Upper lobe of right lung (tissue), 1 donor: ENCODE measurements around the gene INPP4B. TPM values are rescaled to one million over a fixed set of nuclear protein-coding genes. Genes with fewer than 3 reads are reported as not detected.

Source experiments
- ATAC-seq: fragments of 200-7000 bp; cut with Tn5 transposase; one replicate; pipeline ENCODE4 v1.9.1; 2020; ENCODE audit warnings: mild to moderate bottlenecking, moderate library complexity
- DNase-seq: peaks from one replicate; pipeline ENCODE4 v3.0.0-alpha.2; 2020
- H3K27ac ChIP-seq: fragments of 200-600 bp; one replicate; pipeline ENCODE4 v1.8.0; 2022
- H3K27me3 ChIP-seq: fragments of 200-600 bp; one replicate; pipeline ENCODE4 v1.8.0; 2022; ENCODE audit warnings: mild to moderate bottlenecking
- H3K36me3 ChIP-seq: fragments of 200-600 bp; one replicate; pipeline ENCODE4 v1.8.0; 2022
- H3K4me1 ChIP-seq: fragments of 200-600 bp; one replicate; pipeline ENCODE4 v1.8.0; 2022
- H3K4me3 ChIP-seq: fragments of 200-600 bp; one replicate; pipeline ENCODE4 v1.8.0; 2022; ENCODE audit warnings: mild to moderate bottlenecking
- H3K9me3 ChIP-seq: fragments of 200-600 bp; one replicate; pipeline ENCODE4 v1.8.0; 2022
- CTCF ChIP-seq: fragments of 200-600 bp; IDR thresholded peaks from one replicate; pipeline ENCODE4 v1.8.0; 2022; ENCODE audit warnings: antibody characterized with exemption
- intact Hi-C: fragments of 100-400 bp; cut with DNase I; formaldehyde crosslinking; loops from one replicate; pipeline ENCODE4 v1.11.0; 2022
- total RNA-seq: library from RNA; stranded (reverse); fragmentation: NEBNext Ultra II Directional; extraction: Animal tissue kit (Norgen Biotek cat#: 25700); gene quantifications from one replicate; pipeline ENCODE4 v1.2.1, GENCODE V29; 2021
- donor health status: DM: no; HTN: yes; CAD: no; lungs with severe emphysema.

The INPP4B gene
- total RNA-seq, 1 donor from 2014 or later = 20.7 TPM

- Histone ChIP-seq H3K9me3 (no peaks in the 10 kb centered on the region), H3K36me3 (no peaks in the 10 kb centered on the region), H3K27ac (no peak overlapping the region), H3K27me3 (no peaks in the 10 kb centered on the region), H3K4me3 (no peak overlapping the region), H3K4me1 (no peaks in the 10 kb centered on the region)
- no peak for DNase-seq
- no peak for ATAC-seq
- no peak for TF ChIP-seq CTCF
- intact Hi-C loops = no loop called here
Measured at GRCh38 chr4:142549726-142550463, 296.2 kb downstream of the INPP4B start.

- TF ChIP-seq CTCF = no peak
- no peak overlapping the region for H3K4me3 ChIP-seq
- no peak overlapping the region for H3K27ac ChIP-seq
- DNase-seq (no peak), ATAC-seq (no peak)
- no peaks in the 10 kb centered on the region for H3K4me1 ChIP-seq
- no peaks in the 10 kb centered on the region for H3K36me3 ChIP-seq
- intact Hi-C loops = no loop called here
- H3K9me3 ChIP-seq = no peaks in the 10 kb centered on the region
- no peaks in the 10 kb centered on the region for H3K27me3 ChIP-seq
Measured at GRCh38 chr4:142549248-142549647, 296.9 kb downstream of the INPP4B start.

- intact Hi-C loops = no loop called here
- Histone ChIP-seq H3K4me1 (no peaks in the 10 kb centered on the region), H3K4me3 (no peak overlapping the region), H3K27me3 (no peaks in the 10 kb centered on the region), H3K27ac (no peak overlapping the region), H3K9me3 (no peaks in the 10 kb centered on the region), H3K36me3 (no peaks in the 10 kb centered on the region)
- no peak for ATAC-seq
- no peak for DNase-seq
- no peak for TF ChIP-seq CTCF
Measured at GRCh38 chr4:142548491-142548890, 297.6 kb downstream of the INPP4B start.

- H3K27ac ChIP-seq = no peak overlapping the region
- H3K4me3 ChIP-seq = no peak overlapping the region
- no peaks in the 10 kb centered on the region for H3K36me3 ChIP-seq
- no peak for TF ChIP-seq CTCF
- ATAC-seq (no peak), DNase-seq (no peak)
- H3K4me1 ChIP-seq = no peaks in the 10 kb centered on the region
- H3K9me3 ChIP-seq = no peaks in the 10 kb centered on the region
- H3K27me3 ChIP-seq = no peaks in the 10 kb centered on the region
- intact Hi-C loops = no loop called here
Measured at GRCh38 chr4:142547974-142548373, 298.1 kb downstream of the INPP4B start.

GRCh38 chr4:142544594-142544993, 301.5 kb downstream of the INPP4B start:
- Histone ChIP-seq H3K4me3 (no peak overlapping the region), H3K9me3 (no peaks in the 10 kb centered on the region), H3K36me3 (no peaks in the 10 kb centered on the region), H3K27ac (no peak overlapping the region), H3K27me3 (no peaks in the 10 kb centered on the region), H3K4me1 (no peaks in the 10 kb centered on the region)
- no peak for ATAC-seq
- no peak for TF ChIP-seq CTCF
- DNase-seq = no peak
- intact Hi-C loops = no loop called here

- H3K4me1 ChIP-seq = no peaks in the 10 kb centered on the region
- no peak overlapping the region for H3K27ac ChIP-seq
- no peak overlapping the region for H3K4me3 ChIP-seq
- no peaks in the 10 kb centered on the region for H3K36me3 ChIP-seq
- no peaks in the 10 kb centered on the region for H3K9me3 ChIP-seq
- intact Hi-C loops = no loop called here
- no peaks in the 10 kb centered on the region for H3K27me3 ChIP-seq
- DNase-seq (no peak), ATAC-seq (no peak)
- no peak for TF ChIP-seq CTCF
Measured at GRCh38 chr4:142544039-142544438, 302.1 kb downstream of the INPP4B start.
